Osteoblast (primary cell): Measurements from ENCODE around the gene IPO9. TPM values are rescaled to one million over a fixed set of nuclear protein-coding genes. Genes with fewer than 3 reads are reported as not detected.

ENCODE experiments used
- DNase-seq: peaks from one replicate; pipeline ENCODE4 v3.0.0; 2011; ENCODE audit warnings: low spot score, mixed read lengths; ENCODE audit not compliant: insufficient read length; ENCODE audit errors: missing footprints
- H2AFZ ChIP-seq: 2 replicates; pipeline ENCODE4 v1.6.0; 2011; ENCODE audit warnings: mild to moderate bottlenecking, low read length
- H3K27ac ChIP-seq: 2 replicates; pipeline ENCODE4 v1.5.1; 2011; ENCODE audit warnings: mild to moderate bottlenecking, low read depth, low read length, moderate library complexity
- H3K27me3 ChIP-seq: 2 replicates; pipeline ENCODE4 v1.6.0; 2012; ENCODE audit warnings: mild to moderate bottlenecking, control low read depth, inconsistent platforms, low read length, moderate library complexity; ENCODE audit not compliant: insufficient read depth
- H3K36me3 ChIP-seq: 2 replicates; pipeline ENCODE4 v1.5.1; 2011; ENCODE audit warnings: mild to moderate bottlenecking, low read length, control low read depth, moderate library complexity; ENCODE audit not compliant: insufficient read depth
- H3K4me1 ChIP-seq: 2 replicates; pipeline ENCODE4 v1.5.1; 2011; ENCODE audit warnings: mild to moderate bottlenecking, low read length, control low read depth, moderate library complexity; ENCODE audit not compliant: insufficient read depth
- H3K4me2 ChIP-seq: 2 replicates; pipeline ENCODE4 v1.6.0; 2011; ENCODE audit warnings: mild to moderate bottlenecking, low read length; ENCODE audit not compliant: insufficient read depth
- H3K4me3 ChIP-seq: fragments of 200-600 bp; sonication (generic); 3 replicates; pipeline ENCODE4 v1.5.1; 2012; ENCODE audit warnings: mild to moderate bottlenecking, low read length, inconsistent platforms; ENCODE audit not compliant: insufficient read depth
- H3K79me2 ChIP-seq: 2 replicates; pipeline ENCODE4 v1.6.0; 2012; ENCODE audit warnings: mild to moderate bottlenecking, low read length, control low read depth, inconsistent platforms; ENCODE audit not compliant: insufficient read depth
- H3K9me3 ChIP-seq: 2 replicates; pipeline ENCODE4 v1.5.1; 2011; ENCODE audit warnings: low read depth, low read length, control low read depth
- H4K20me1 ChIP-seq: 2 replicates; pipeline ENCODE4 v1.6.0; 2012; ENCODE audit warnings: mild to moderate bottlenecking, low read length, control low read depth; ENCODE audit not compliant: insufficient read depth
- total RNA-seq: library from RNA; depleted of rRNA; stranded (reverse); fragments of >200 nt; gene quantifications from 2 replicates; pipeline ENCODE4 v1.2.3, GENCODE V29; 2012
- TF ChIP-seq, protein P1 (sequence below): IDR thresholded peaks from 2 replicates; pipeline ENCODE4 v1.5.1; 2011; ENCODE audit warnings: mild to moderate bottlenecking, low read depth, low read length, moderate library complexity; ENCODE audit errors: extremely low read depth

IPO9 gene
- total RNA-seq, 1 donor, result 26.1 TPM

DNA sequence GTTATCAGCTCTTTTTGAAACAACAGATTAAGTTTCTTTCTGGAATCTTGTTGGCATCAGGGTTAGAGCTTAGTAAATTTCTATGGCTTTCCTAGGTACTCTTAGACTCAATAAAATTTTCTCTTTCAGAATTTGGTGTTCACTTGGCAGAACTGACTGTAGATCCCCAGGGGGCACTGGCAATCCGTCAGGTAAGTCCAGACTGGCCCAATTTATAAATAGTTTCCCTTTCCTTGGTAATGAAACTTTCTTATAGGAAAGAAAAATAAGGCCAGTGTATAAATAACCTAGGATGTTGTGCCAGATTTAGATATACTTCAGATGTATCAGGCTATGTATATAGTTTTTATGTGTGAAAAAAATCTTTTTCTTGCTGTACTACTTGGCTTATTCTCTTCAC, 18.2 kb downstream of the IPO9 start:
- Histone ChIP-seq H3K4me3 (no peak overlapping the region), H4K20me1 (peaks cover 13% of the 10 kb centered on the region), H2AFZ (no peak overlapping the region), H3K9me3 (no peaks in the 10 kb centered on the region), H3K4me2 (no peak overlapping the region), H3K79me2 (peaks cover 63% of the 10 kb centered on the region), H3K27me3 (no peaks in the 10 kb centered on the region), H3K27ac (peak overlapping the region; percentile 17), H3K4me1 (peaks cover 32% of the 10 kb centered on the region), H3K36me3 (peaks cover 34% of the 10 kb centered on the region)
- TF ChIP-seq, protein P1, sequence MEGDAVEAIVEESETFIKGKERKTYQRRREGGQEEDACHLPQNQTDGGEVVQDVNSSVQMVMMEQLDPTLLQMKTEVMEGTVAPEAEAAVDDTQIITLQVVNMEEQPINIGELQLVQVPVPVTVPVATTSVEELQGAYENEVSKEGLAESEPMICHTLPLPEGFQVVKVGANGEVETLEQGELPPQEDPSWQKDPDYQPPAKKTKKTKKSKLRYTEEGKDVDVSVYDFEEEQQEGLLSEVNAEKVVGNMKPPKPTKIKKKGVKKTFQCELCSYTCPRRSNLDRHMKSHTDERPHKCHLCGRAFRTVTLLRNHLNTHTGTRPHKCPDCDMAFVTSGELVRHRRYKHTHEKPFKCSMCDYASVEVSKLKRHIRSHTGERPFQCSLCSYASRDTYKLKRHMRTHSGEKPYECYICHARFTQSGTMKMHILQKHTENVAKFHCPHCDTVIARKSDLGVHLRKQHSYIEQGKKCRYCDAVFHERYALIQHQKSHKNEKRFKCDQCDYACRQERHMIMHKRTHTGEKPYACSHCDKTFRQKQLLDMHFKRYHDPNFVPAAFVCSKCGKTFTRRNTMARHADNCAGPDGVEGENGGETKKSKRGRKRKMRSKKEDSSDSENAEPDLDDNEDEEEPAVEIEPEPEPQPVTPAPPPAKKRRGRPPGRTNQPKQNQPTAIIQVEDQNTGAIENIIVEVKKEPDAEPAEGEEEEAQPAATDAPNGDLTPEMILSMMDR, result no peak
- no peak for DNase-seq

DNA sequence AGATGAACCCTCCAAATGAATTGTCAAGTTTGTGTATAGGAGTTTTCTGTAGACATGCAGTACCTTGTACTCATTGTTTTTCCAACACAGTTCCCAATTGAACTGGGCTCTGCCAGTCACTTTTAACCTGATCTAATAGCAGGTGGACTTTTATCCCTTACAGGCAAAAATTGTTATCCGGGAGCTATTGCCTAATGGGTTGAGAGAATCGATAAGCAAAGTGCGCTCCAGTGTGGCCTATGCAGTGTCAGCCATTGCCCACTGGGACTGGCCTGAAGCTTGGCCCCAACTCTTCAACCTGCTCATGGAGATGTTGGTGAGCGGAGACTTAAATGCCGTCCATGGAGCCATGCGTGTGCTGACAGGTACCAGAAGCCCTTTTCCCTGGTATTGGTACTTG, 19.3 kb downstream of the IPO9 start:
- Histone ChIP-seq H3K4me1 (peaks cover 32% of the 10 kb centered on the region), H3K4me3 (no peak overlapping the region), H3K4me2 (no peak overlapping the region), H4K20me1 (peaks cover 8% of the 10 kb centered on the region), H3K27me3 (no peaks in the 10 kb centered on the region), H3K9me3 (no peaks in the 10 kb centered on the region), H3K36me3 (peaks cover 41% of the 10 kb centered on the region), H3K27ac (no peak overlapping the region), H3K79me2 (peaks cover 52% of the 10 kb centered on the region), H2AFZ (no peak overlapping the region)
- TF ChIP-seq, protein P1, result no peak
- no peak for DNase-seq

DNA sequence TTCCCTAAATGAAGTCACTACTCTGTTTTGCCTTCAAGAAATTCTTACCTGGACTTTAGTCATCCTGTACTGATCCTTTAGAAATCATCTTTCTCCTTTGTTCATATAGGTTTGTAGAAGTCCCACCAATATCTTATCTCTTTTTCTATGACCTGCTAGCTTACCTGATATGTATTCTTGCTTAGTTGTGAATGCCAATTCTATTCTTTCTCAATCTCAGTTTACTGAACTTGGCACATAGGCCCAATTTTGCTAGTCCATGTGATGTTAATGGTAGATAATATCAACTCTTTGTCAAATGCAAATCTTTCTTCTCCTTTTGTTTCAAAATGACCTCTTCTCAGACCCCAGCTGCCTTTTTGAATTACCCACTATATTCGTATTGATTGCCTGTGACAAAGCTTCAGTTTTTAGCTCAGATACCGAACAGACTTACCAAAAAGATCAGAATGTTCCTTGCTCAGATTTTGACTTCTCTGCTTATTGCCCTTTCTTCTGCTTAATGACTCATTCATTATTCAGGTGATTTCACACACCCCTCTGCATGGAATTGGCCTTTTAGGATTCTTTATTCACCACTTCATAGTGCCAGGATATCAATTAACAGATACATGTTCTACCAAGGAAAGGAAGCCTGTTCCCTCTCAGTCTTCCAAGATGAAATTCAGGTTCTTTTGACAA, 20.6 kb downstream of the IPO9 start:
- Histone ChIP-seq H3K27ac (peak overlapping the region; percentile 78), H3K4me1 (peaks cover 32% of the 10 kb centered on the region), H3K4me3 (no peak overlapping the region), H2AFZ (no peak overlapping the region), H3K4me2 (peak overlapping the region; percentile 44), H3K27me3 (no peaks in the 10 kb centered on the region), H4K20me1 (peaks cover 6% of the 10 kb centered on the region), H3K79me2 (peaks cover 41% of the 10 kb centered on the region), H3K9me3 (no peaks in the 10 kb centered on the region), H3K36me3 (peaks cover 51% of the 10 kb centered on the region)
- TF ChIP-seq, protein P1, result no peak
- DNase-seq, result no peak

DNA sequence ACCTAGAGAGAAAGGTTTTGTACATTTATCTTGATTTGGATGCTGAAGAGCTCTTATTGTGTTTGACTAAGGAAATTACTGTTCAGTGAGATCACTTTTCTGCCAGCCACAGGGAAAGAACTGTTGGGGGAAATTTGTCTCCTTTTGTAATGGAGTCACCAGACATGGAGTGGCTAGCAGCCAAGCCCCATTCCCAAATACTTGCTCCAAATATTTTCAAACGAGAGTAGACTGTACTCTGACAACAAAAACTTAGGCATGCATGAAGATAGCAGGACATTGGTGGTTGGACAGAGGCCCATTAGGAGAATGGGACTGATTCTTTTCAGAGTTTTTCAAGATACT, 21.1 kb downstream of the IPO9 start:
- Histone ChIP-seq H4K20me1 (peaks cover 3% of the 10 kb centered on the region), H3K36me3 (peaks cover 57% of the 10 kb centered on the region), H3K4me2 (peak overlapping the region; percentile 44), H3K27ac (peak overlapping the region; percentile 78), H3K4me1 (peaks cover 30% of the 10 kb centered on the region), H3K4me3 (no peak overlapping the region), H3K79me2 (peaks cover 37% of the 10 kb centered on the region), H3K9me3 (no peaks in the 10 kb centered on the region), H3K27me3 (no peaks in the 10 kb centered on the region), H2AFZ (no peak overlapping the region)
- TF ChIP-seq, protein P1, result no peak
- DNase-seq, result no peak
